Esophagus muscularis mucosa (tissue), 3 donors: Measurements from ENCODE around the gene CNOT1.

Experiments
- EP300 ChIP-seq: sonication (generic); formaldehyde crosslinking; IDR thresholded peaks from one replicate; pipeline ENCODE4 v1.6.1; 2017; ENCODE audit warnings: antibody characterized with exemption
- TF ChIP-seq, protein P1 (sequence below), 3 experiments: fragments of 200-600 bp in 2 of 3; fragments of 450-650 bp in 1 of 3; sonication (generic) in 2 of 3; IDR thresholded peaks; one replicate each; pipeline ENCODE4 v1.5.1; 2017 to 2019; ENCODE audit warnings: antibody characterized with exemption in 3 of 3, mild to moderate bottlenecking in 2 of 3, moderate library complexity in 1 of 3

DNA sequence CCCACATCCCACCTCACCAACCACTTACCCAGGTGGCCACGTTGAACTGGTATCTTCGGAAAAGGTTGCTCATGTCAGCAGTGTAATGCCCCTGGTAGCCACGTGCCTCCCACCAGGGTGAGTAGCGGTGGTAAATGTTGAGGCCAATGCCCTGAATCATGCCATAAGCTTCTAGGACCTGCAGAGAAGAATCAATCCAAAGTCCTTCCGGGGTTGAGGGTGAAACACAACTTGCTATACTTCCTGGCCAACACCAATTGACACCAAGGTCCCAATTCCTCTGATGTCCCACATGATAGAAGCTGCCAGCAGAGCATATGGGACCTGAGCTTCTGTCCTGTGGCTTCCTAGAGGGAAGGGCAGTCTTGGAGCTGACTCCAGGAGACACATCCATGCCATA lies 11.3 kb upstream of the CNOT1 start:
- no peak for TF ChIP-seq EP300
- TF ChIP-seq, protein P1, sequence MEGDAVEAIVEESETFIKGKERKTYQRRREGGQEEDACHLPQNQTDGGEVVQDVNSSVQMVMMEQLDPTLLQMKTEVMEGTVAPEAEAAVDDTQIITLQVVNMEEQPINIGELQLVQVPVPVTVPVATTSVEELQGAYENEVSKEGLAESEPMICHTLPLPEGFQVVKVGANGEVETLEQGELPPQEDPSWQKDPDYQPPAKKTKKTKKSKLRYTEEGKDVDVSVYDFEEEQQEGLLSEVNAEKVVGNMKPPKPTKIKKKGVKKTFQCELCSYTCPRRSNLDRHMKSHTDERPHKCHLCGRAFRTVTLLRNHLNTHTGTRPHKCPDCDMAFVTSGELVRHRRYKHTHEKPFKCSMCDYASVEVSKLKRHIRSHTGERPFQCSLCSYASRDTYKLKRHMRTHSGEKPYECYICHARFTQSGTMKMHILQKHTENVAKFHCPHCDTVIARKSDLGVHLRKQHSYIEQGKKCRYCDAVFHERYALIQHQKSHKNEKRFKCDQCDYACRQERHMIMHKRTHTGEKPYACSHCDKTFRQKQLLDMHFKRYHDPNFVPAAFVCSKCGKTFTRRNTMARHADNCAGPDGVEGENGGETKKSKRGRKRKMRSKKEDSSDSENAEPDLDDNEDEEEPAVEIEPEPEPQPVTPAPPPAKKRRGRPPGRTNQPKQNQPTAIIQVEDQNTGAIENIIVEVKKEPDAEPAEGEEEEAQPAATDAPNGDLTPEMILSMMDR (IDR thresholded peaks at IDR 0.05): no peak
